Fibroblast of skin of right biceps (primary cell): ENCODE data around the gene CRYBG3.
"Not testable (repeated sequence)": the region's sequence is repeated elsewhere in the genome, so short reads cannot be mapped to it uniquely, and the experiment has no call there.

ENCODE experiments used
- DNase-seq: peaks from one replicate; pipeline ENCODE4 v3.0.0-alpha.2; 2013

CRYBG3 gene

DNA sequence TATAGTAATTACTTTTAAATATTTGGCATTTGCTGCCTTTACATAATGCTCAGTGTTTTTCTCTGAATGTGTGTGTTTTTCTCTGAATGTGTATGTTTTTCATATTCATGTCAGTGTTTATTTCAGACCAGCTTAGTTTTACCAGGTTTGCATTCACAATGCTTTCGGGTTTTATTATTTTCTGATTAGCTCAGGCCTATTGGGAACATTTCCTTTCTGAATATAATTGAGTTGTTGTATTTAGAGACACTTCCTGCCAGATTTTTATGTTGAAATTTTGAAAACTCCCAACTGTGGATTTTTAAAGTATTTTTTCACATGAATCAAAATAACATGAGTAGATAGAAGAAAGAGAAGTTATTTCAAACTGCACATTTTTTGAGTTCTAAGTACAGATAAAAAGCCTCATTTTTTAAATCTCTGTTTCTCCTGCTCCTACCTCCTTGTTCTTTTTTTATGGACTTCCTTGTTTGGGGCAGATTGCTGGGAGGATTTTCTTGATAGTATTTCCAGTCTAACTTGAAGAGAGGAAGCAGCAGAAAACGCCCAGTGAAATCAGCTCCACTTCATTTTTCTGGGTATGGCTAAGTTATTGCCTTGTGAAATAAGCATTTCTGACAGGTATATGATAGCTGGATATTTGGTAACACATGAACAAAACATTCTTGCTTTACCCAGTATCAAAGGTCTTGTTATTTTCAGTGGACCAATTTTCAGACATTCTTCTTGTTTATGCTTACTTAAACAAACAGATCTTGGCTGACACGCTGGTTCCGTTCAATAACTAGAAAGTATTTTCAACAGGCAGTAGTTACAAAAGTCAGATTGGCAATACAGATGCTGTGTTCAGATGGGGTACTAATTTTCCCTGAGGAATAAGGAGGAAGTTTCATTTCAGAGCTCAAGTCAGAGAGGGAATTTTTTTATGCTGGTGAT, 79.8 kb downstream of the CRYBG3 start:
- DNase-seq: no peak

- not testable (repeated sequence) for DNase-seq
These were observed 88.0 kb downstream of the CRYBG3 start for GRCh38 chr3:97909830-97910229.

DNA sequence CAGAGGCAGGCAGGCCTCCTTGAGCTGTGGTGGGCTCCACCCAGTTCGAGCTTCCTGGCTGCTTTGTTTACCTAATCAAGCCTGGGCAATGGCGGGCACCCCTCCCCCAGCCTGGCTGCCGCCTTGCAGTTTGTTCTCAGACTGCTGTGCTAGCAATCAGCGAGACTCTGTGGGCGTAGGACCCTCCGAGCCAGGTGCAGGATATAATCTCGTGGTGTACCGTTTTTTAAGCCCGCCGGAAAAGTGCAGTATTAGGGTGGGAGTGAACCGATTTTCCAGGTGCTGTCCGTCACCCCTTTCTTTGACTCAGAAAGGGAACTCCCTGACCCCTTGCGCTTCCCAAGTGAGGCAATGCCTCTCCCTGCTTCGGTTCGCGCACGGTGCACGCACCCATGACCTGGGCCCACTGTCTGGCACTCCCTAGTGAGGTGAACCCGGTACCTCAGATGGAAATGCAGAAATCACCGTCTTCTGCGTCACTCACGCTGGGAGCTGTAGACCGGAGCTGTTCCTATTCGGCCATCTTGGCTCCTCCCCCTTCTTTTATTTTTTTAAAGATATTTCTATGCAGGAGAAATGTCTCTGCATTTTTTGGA, 88.5 kb downstream of the CRYBG3 start:
- DNase-seq: not testable (repeated sequence)

DNA sequence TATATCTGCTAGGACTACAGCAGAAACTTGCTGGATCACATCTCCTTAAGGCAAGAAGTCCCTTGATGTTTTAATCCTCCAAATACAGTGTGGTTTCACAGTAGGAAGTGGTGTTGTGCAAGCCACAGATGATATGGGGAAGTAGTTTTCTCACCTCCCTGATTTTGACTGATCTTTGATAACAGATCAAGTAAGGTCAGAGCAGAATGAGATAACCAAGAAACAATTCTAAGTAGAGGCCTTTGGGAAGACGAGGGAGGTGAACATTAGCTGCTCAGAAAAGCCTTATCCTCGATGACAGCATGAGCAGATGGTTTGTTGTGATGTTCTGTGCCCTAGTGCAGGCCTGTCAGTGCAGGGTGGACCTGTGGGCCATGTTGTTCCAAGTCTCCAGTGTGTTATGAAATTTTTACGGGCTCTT, 89.1 kb downstream of the CRYBG3 start:
- DNase-seq: no peak

DNA sequence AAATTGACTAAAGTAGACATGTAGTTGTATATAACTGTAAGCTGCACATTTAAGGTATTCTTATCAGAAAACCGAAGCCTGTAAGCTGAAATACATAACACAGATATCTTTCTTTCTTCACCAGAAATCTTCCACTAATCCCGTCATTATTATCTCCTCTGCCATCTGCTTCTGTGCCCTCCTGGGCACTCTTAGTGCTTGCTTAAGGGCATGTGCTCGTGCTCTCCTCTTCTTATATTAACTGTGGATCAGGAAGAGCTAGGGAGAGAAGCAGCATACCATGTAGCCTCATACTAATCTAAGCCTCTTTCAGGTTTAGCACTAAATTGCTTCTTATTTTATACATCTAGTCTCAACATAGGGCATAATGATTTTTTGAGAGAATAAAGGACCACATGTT, 89.6 kb downstream of the CRYBG3 start:
- no peak for DNase-seq

DNA sequence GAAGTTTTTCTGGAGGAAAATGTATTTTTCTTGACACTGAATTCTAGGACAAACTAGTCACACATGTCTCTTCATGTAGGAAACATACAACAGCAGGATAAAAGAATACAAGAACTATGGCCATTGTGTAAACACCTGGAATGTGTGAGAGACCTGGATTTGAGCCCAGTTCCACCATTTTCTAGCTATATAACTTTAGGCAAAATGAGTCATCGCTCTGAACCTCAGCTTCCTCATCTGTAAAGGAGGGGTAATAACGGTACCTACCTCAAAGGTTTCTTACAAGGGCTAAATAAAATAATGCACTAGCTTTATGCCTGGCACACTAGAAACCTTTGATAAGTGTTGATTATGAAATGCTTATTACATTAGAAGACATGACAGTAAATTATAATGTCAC, 92.6 kb downstream of the CRYBG3 start:
- peak; percentile 35 for DNase-seq

GRCh38 chr3:97916576-97916975, 94.8 kb downstream of the CRYBG3 start:
- no peak for DNase-seq

GRCh38 chr3:97917813-97918536, 96.2 kb downstream of the CRYBG3 start:
- DNase-seq: peak; percentile 22

- peak; percentile 16 for DNase-seq
These were observed 105.9 kb downstream of the CRYBG3 start for GRCh38 chr3:97927704-97928103.

DNA sequence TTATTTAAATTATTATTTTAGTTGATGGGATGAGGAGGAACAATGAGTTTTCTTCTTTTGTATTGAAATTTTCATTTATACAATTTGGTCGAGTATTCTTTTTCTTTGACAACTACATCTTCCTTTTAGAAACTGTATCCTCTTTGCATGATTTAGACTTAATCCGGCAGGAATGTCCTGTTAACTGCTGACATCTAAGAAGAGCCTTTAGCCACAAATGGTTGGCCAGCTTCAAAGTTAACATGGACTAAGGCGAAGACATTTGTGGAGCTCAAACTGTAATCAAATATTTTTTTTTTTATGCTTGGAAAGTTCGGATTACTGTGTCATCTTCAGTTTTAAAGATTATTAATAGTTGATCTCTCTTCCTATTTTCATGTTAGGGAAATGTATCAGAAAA, 107.2 kb downstream of the CRYBG3 start:
- DNase-seq: no peak

DNA sequence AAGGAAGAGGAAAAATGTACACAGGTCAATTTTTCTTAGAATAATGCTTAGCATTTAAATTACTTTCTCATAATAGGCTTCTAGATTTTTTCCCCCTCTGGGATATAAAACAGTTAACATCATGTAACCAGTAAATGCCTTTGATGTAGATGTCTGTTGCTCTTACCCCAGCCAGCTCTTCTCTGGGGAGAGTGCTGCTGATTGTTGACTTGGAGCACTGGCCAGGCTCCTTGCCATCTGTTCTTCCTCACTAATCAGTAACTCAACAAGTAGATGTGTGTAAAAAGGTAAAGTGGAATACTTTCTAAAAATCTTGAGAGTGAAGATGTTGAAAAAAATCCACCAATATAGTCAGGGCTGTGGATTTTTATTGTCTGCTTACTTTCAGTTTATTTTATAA, 108.2 kb downstream of the CRYBG3 start:
- DNase-seq: no peak

DNA sequence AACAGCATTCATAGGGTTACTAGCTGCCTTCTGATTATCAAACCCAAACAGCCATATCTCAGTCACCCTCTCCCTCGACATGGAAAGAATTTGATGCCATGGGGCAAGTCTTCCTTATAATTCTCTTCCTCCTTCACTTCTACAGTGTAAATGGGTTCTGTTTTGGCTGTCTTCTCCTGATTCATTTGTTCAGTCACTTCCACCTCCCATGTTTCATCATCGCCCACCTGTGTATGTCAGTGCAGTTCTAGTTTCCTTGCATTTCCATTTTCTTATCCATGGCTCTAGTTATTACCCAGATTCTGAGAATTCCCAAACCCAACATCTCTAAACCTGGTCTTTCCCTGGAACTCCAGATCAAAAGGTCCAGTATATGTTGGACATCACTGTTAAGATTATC, 109.4 kb downstream of the CRYBG3 start:
- no peak for DNase-seq

DNA sequence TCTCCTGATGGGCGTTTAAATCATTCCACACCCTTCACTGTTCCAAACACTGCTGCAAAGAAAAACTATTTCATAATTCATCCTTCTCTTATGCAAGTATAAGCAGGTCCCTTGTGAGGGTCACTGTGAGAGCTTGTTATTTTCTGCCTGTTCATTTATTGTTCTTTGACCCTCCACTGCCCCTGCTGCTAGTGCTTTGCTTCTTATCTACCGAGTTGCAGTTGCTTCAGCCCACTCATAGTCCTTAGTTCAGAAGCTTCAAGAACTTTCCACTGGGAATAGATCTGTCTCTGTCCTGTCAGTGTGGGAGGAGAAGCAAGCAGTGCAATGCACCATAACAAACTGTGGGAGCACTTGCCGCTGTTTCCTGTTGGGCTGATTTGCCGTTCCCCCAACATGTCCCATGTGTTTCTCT, 110.6 kb downstream of the CRYBG3 start:
- DNase-seq: no peak

GRCh38 chr3:97934980-97935695, 113.3 kb downstream of the CRYBG3 start:
- no peak for DNase-seq

DNA sequence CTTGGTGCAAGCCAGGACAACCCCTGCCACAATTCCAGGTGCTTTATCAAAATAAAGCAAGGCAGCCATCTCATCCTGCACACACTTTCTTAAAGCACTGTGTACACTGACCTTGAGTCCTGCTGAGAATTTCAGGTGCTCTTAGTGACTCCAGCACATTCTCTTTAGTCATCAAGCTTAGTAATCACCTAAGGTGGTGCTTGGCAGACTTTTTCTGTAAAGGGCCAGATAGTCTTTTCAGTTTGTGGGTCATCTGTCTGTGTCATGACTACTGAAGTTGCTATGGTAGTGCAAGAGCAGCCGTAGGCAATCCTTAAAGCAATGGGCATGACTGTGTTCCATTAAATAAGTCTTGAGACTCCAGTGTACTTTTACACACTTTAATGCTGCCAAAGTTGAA, 114.0 kb downstream of the CRYBG3 start:
- DNase-seq: no peak

- DNase-seq: no peak
These were observed 115.4 kb downstream of the CRYBG3 start for GRCh38 chr3:97937205-97937604.

DNA sequence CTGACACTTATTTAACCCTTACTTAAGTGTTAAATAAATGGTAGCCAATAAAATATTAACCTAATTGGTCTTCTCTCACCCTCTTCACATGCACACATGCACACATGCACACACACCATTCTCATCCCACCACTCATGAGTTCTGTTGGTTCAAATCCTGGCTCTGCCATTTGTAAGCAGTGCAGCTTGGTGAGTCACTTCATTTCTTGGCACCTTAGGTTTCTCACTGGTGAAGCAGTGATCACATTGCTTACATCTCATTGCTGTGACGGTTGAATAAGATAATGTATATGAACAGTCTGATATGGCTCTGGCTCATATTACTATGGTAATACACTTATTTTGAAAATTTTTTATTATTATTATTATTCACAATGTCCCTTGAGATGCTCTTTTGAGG, 116.6 kb downstream of the CRYBG3 start:
- DNase-seq: peak; percentile 22

GRCh38 chr3:97939401-97939800, 117.6 kb downstream of the CRYBG3 start:
- DNase-seq: no peak

DNA sequence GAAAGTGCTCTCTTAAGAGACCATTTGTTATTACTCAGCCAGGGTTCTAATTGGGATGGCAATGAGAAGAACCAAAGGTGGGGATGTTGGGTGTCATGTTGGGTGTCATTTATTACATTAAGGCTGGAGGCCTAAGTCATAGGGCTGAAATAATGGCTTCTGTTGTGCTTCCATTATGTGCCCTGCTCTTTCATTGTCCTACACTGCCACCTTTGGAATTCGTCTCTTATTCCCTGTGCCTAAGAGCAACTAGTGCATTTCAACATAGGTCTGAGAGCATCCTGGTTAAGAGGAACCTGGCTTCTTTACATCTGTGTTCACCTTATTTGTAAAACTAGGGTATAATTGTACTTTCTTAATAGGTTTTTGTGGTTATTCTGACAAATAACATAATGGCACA, 118.2 kb downstream of the CRYBG3 start:
- no peak for DNase-seq

DNA sequence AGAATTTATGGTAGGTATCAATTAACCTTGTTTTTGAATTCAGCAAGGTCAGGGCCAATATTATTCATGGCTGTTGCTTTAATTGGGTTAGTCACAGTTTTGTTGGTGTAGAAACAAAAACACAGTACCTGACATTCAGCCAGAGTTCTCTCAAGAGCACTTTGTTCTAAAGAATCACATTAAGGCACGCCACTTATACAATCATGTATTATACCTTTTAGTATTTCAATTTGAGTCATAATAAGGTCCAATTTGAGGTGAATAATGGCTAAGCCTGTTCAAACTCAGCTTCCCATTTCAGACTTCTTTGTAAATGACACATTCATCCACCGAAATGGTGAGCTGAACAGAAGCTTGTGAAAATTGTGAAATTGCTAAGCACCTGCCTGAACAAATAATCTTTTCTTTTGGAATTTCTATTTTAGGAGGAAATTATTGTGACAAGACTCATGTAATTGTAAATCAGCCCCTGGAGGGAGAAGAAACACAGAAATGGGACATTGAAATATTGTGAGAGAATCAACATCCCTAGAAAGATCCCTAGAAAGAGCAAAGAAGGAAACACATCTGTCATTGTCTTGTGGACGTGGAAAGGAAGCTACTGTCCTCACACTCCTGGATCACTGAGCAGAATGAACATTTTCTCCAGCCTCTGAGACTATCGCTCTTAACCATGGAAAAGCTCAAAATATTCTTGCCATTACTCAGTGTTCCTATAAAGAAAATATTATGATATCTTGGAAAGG, 121.2 kb downstream of the CRYBG3 start:
- DNase-seq: no peak

DNA sequence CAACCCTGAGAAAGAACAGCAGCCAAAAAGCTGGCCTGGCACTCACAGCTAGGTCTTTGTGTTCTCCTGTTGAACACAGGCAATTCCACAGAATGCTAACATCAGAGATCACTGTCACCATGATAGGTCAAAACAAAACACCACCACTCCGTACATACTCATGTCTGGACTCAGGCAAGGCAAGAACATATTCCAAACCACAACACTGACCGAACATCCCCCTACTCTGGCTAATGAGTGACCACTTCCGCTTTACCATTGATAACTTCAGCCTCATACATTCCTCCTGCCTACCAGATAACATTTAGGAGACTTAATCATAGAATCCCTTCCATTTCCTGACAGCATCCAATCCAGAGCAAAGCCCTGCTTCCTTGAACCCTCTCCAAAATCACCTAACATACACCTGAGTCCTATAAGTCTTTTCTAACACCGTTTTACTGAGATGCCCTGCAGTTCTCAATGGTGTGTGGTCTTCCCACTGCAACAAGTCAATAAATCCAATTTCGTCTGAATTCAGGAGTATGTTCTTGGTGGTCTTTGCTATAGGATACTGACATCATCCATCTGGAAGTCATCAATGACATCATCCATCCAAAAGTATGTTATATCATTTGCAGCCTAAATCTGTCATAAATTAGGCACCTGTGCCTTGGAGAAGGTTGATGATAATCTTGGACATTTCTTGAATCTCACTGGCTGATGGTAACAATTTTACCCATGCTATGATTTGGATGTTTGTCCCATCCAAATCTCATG, 126.7 kb downstream of the CRYBG3 start:
- DNase-seq: no peak

DNA sequence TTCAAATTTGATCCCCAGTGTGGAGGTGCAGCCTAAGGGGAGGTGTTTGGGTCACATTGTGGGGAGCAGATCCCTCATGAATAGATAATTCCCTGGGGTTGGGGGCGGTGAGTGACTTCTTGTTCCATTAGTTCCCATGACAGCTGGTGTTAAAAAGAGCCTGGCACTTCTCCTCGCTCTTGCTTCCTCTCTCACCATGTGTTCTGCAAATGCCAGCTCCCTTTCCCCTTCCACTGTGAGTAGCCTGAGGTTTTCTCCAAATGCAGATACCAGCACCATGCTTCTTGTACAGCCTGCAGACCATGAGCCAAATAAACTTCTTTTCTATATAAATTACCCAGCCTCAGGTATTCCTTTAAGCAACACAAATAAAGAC, 127.3 kb downstream of the CRYBG3 start:
- DNase-seq: no peak
